HG03060 (cell line): ENCODE data around the gene NTRK2.

Experiments used
- ATAC-seq: cut with Tn5 transposase; IDR thresholded peaks from one replicate; pipeline ENCODE4 v1.9.1; 2021; ENCODE audit warnings: low read depth, moderate number of reproducible peaks; ENCODE audit not compliant: unreplicated experiment

Gene NTRK2

GRCh38 chr9:84778570-84778969 lies 109.0 kb downstream of the NTRK2 start:
- no peak for ATAC-seq

GRCh38 chr9:84779883-84780282 lies 110.4 kb downstream of the NTRK2 start:
- no peak for ATAC-seq

- no peak for ATAC-seq
These were observed 110.9 kb downstream of the NTRK2 start for GRCh38 chr9:84780385-84780784.

GRCh38 chr9:84781458-84781857 lies 111.9 kb downstream of the NTRK2 start:
- no peak for ATAC-seq

- ATAC-seq, result no peak
These were observed 112.7 kb downstream of the NTRK2 start for GRCh38 chr9:84781931-84782866.

GRCh38 chr9:84785792-84786547 lies 116.4 kb downstream of the NTRK2 start:
- no peak for ATAC-seq

- no peak for ATAC-seq
These were observed 119.4 kb downstream of the NTRK2 start for GRCh38 chr9:84788803-84789462.

GRCh38 chr9:84789463-84789830 lies 119.9 kb downstream of the NTRK2 start:
- no peak for ATAC-seq

- ATAC-seq, result no peak
These were observed 122.1 kb downstream of the NTRK2 start for GRCh38 chr9:84791643-84792042.

GRCh38 chr9:84793251-84793650 lies 123.7 kb downstream of the NTRK2 start:
- no peak for ATAC-seq

GRCh38 chr9:84794981-84795637 lies 125.6 kb downstream of the NTRK2 start:
- ATAC-seq, result no peak

- ATAC-seq, result no peak
These were observed 126.9 kb downstream of the NTRK2 start for GRCh38 chr9:84796404-84796803.

- ATAC-seq, result no peak
These were observed 129.7 kb downstream of the NTRK2 start for GRCh38 chr9:84799251-84799650.

- ATAC-seq, result no peak
These were observed 135.6 kb downstream of the NTRK2 start for GRCh38 chr9:84804951-84805694.

- ATAC-seq, result no peak
These were observed 137.9 kb downstream of the NTRK2 start for GRCh38 chr9:84807431-84807830.

- ATAC-seq, result no peak
These were observed 138.4 kb downstream of the NTRK2 start for GRCh38 chr9:84807870-84808390.

- no peak for ATAC-seq
These were observed 138.9 kb downstream of the NTRK2 start for GRCh38 chr9:84808416-84808815.

- no peak for ATAC-seq
These were observed 141.7 kb downstream of the NTRK2 start for GRCh38 chr9:84811072-84811750.

- no peak for ATAC-seq
These were observed 142.2 kb downstream of the NTRK2 start for GRCh38 chr9:84811751-84812074.
